Ectodermal cell (in vitro differentiated cells): ENCODE data around the gene FRAT1. TPM values are rescaled to one million over a fixed set of nuclear protein-coding genes. Genes with fewer than 3 reads are reported as not detected.
"Not testable (repeated sequence)": the region's sequence is repeated elsewhere in the genome, so short reads cannot be mapped to it uniquely, and the experiment has no call there.

Source experiments
- H3K27ac ChIP-seq: 2 replicates; pipeline ENCODE4 v1.7.0; 2013; ENCODE audit warnings: mild to moderate bottlenecking, low read depth, low read length; ENCODE audit not compliant: insufficient read depth, poor library complexity, severe bottlenecking
- H3K27me3 ChIP-seq: 2 replicates; pipeline ENCODE4 v1.7.0; 2013; ENCODE audit warnings: mild to moderate bottlenecking, low read length; ENCODE audit not compliant: insufficient read depth, control insufficient read depth, poor library complexity, severe bottlenecking
- H3K36me3 ChIP-seq: one replicate; pipeline ENCODE4 v1.7.0; 2013; ENCODE audit warnings: low read length; ENCODE audit not compliant: control insufficient read depth, insufficient read depth
- H3K4me1 ChIP-seq: one replicate; pipeline ENCODE4 v1.7.0; 2013; ENCODE audit warnings: low read length; ENCODE audit not compliant: control insufficient read depth, insufficient read depth
- H3K4me3 ChIP-seq: 2 replicates; pipeline ENCODE4 v1.7.0; 2013; ENCODE audit warnings: low read depth, low read length, control low read depth; ENCODE audit not compliant: insufficient read depth
- H3K9me3 ChIP-seq: 2 replicates; pipeline ENCODE4 v1.7.0; 2013; ENCODE audit warnings: mild to moderate bottlenecking, low read length, moderate library complexity; ENCODE audit not compliant: control insufficient read depth
- WGBS, 2 experiments: methylation state at CpG; one replicate each; pipeline ENCODE4 v1.1.7; 2013; ENCODE audit warnings: missing lambda C conversion rate in 2 of 2; 5-methylcytosine and 5-hydroxymethylcytosine counted together
- polyA plus RNA-seq, 4 experiments: library from polyadenylated mRNA; stranded (reverse); fragments of 50-300 nt; gene quantifications; one replicate each; pipeline ENCODE4 v1.2.3, GENCODE V29; 2013

The FRAT1 gene
- 3.9 TPM for polyA plus RNA-seq (2013, experiment 1 of 4)
- 4.7 TPM for polyA plus RNA-seq (2013, experiment 2 of 4)
- 3.5 TPM for polyA plus RNA-seq (2013, experiment 3 of 4)
- polyA plus RNA-seq (2013, experiment 4 of 4): 4.1 TPM

DNA sequence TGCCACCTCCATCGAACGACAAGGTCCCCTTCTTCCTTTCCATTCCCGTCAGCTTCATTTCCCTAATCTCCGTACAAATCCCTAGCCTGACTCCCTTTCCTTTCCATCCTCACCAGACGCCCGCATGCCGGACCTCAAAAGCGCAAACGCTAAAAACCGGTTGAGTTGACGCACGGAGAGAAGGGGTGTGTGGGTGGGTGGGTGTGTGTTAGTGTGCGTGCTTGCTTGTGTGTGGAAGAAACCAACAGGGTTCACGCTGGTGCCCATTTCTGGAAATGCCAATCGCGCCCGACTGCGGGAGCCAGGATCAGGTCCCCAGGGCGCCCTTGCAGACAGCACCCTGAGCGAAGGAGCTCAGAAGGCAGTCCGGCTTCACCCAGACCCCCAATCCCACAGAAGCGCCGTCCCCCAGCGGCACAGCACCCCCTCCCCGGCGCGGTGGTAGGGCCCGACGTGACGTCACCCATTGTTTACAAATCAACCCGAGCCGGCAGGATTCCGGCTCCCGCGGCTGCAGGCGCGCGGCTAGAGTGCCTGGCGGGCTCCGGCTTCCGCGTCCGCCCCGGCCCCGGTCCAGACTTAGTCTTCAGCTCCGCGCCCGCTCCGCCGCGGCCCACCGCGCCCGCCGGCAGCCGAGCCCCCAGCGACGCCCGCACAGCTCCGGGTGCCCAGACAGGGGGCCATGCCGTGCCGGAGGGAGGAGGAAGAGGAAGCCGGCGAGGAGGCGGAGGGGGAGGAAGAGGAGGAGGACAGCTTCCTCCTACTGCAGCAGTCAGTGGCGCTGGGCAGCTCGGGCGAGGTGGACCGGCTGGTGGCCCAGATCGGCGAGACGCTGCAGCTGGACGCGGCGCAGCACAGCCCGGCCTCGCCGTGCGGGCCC is at the start of gene FRAT1:
TSS of gene FRAT1 (plus strand) at position 500 of the 880 bp plus-strand sequence. CDS start at position 683, 183 bp downstream.
- Histone ChIP-seq H3K9me3 (no peaks in the 10 kb centered on the region), H3K27me3 (peaks cover 44% of the 10 kb centered on the region), H3K4me1 (peaks cover 12% of the 10 kb centered on the region), H3K27ac (peak within 1 kb of the TSS; percentile 99), H3K4me3 (peak within 1 kb of the TSS; percentile 75), H3K36me3 (no peaks in the 10 kb centered on the region)
- WGBS, 2 experiments: 0% methylated on average over 79 of the region's 79 CpGs

DNA sequence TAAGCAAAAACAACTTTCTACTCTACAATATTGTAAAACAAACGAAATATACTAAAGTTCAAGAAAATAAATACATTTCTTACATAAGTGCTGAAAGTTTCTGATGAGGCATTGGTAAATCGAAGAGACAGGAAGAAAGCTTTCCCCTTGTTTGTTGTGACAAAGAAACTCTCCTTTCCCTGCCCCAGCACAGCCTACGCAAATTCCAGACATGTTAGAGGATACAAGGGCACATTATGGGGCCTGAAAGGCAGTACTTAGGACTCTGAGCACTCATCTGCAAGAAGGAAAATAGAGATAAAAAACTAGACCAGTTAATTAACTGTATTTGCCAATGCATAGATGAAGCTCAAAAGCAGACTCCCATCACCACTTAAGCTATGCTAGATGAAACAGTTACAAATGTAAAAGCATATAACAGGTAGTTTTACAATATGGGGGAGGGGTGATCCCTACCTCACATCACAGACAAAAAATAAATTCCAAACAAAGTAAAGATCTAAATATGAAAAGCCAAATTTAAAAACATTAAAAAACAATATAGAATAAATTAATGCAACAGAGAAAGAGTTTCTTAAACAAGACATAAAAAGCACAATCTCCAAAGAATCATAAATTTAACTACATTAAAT is 48.4 kb upstream of the FRAT1 start:
- Histone ChIP-seq H3K36me3 (no peaks in the 10 kb centered on the region), H3K27me3 (no peaks in the 10 kb centered on the region), H3K4me1 (no peaks in the 10 kb centered on the region), H3K4me3 (no peak overlapping the region), H3K27ac (no peak overlapping the region), H3K9me3 (no peaks in the 10 kb centered on the region)
- WGBS, 2 experiments: 79 to 89% methylated on average over 2 to 3 of the region's 3 CpGs

DNA sequence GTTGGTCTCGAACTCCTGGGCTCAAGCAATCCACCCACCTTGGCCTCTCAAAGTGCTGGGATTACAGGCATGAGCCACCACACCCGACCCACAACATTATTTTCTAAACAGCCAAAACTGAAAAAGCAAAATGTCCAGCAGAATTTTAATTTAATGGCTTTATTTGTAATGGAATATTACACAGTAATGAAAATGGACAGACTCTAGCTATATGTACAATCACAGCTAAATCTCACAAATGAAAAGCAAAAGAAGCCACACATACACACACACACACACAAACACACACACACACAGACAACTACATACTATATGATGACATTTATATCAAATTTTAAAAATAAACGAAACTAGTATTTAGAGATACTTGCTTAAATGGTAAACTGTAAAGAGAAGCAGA is 45.4 kb upstream of the FRAT1 start:
- no peaks in the 10 kb centered on the region for H3K27me3 ChIP-seq
- no peaks in the 10 kb centered on the region for H3K36me3 ChIP-seq
- no peaks in the 10 kb centered on the region for H3K4me1 ChIP-seq
- WGBS, 2 experiments: 88 to 94% methylated on average over 2 to 3 of the region's 3 CpGs
- H3K9me3 ChIP-seq: no peaks in the 10 kb centered on the region
- H3K4me3 ChIP-seq: no peak overlapping the region
- H3K27ac ChIP-seq: no peak overlapping the region

DNA sequence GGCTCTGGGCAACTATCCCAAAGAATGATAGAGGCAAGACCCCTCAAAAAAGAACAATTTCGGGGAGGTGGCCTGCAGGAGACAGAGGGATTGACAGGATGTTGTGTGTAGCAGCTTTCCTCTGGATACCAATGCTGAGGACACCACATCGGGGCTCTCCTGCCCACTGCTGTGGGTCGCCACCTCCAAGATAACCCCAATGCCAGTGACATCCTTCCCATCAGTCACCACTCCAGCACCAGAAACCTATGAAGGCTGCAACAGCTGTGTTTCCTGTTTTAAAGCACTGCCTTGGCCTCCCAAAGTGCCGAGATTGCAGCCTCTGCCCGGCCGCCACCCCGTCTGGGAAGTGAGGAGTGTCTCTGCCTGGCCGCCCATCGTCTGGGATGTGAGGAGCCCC is 44.2 kb upstream of the FRAT1 start:
- H3K9me3 ChIP-seq: no peaks in the 10 kb centered on the region
- H3K27me3 ChIP-seq: no peaks in the 10 kb centered on the region
- WGBS, 2 experiments: 86 to 92% methylated on average over 3 of the region's 9 CpGs
- no peak overlapping the region for H3K4me3 ChIP-seq
- H3K4me1 ChIP-seq: no peaks in the 10 kb centered on the region
- H3K27ac ChIP-seq: no peak overlapping the region
- H3K36me3 ChIP-seq: no peaks in the 10 kb centered on the region

DNA sequence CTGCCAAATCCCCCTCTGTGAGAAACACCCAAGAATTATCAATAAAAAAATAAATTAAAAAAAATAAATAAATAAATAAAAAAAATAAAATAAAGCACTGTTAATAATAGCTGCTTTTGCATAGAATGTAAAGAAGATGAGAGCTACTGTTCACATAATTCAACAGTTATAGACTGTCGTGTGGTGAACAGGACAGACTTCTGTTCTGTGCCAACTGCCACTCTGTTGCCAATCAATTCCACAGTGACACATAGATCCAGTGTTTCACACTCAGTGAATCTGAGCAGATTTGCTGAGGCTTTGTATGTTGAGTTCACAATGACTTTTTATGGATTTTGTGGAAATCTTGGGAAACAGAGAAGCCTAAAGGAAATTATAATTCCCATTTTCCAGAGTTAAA is 41.5 kb upstream of the FRAT1 start:
- no peaks in the 10 kb centered on the region for H3K27me3 ChIP-seq
- H3K4me1 ChIP-seq: no peaks in the 10 kb centered on the region
- H3K9me3 ChIP-seq: no peaks in the 10 kb centered on the region
- H3K36me3 ChIP-seq: no peaks in the 10 kb centered on the region
- no peak overlapping the region for H3K27ac ChIP-seq
- no peak overlapping the region for H3K4me3 ChIP-seq
- 94 to 97% methylated on average over 1 of the region's 1 CpG for WGBS, 2 experiments

DNA sequence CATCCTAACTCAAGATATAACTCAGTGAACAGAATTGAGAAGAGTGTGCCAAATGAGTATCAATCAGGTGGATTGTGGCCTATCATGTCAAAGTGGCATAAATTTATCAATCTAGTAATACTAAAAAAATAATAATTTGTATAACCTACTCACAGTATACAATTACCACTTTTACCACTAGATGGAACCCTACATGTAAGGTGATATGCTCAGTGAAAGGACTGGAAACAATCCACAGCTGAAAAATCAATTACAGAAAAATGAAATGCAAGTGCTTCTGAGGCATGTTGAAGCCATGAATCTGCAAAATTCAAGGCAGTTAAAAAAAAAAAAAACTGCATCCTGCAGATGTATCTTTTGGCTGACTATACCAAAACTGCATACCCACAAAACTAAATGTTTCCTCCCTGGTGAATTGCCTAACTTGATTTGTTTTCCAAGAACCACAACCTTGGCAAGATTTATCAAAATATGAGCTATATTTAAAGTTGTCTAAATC is 40.5 kb upstream of the FRAT1 start:
- no peaks in the 10 kb centered on the region for H3K4me1 ChIP-seq
- H3K9me3 ChIP-seq: no peaks in the 10 kb centered on the region
- no peaks in the 10 kb centered on the region for H3K36me3 ChIP-seq
- H3K4me3 ChIP-seq: no peak overlapping the region
- no peak overlapping the region for H3K27ac ChIP-seq
- no peaks in the 10 kb centered on the region for H3K27me3 ChIP-seq

GRCh38 chr10:97279121-97279815 is 39.8 kb upstream of the FRAT1 start:
- no peaks in the 10 kb centered on the region for H3K9me3 ChIP-seq
- H3K27ac ChIP-seq: no peak overlapping the region
- no peaks in the 10 kb centered on the region for H3K4me1 ChIP-seq
- H3K27me3 ChIP-seq: no peaks in the 10 kb centered on the region
- no peak overlapping the region for H3K4me3 ChIP-seq
- H3K36me3 ChIP-seq: no peaks in the 10 kb centered on the region
- 88 to 94% methylated on average over 6 to 9 of the region's 9 CpGs for WGBS, 2 experiments

DNA sequence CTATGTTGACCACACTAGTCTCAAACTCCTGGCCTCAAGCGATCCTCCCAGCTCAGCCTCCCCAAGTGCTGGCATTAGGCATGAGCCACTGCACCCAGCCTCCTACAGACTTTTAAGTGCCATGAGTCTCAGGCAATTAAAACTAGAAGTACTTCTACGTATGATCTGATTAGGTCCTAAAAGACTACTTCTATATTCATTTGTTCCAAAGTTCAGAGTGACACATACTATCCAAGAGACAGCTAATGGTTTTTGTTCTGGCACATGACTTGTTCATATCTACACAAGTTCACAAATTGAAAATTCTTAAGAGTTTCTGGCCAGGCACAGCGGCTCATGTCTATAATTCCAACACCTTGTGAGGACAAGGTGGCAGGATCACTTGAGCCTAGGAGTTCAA is 38.3 kb upstream of the FRAT1 start:
- Histone ChIP-seq H3K27me3 (no peaks in the 10 kb centered on the region), H3K4me3 (no peak overlapping the region), H3K27ac (no peak overlapping the region), H3K4me1 (no peaks in the 10 kb centered on the region), H3K9me3 (no peaks in the 10 kb centered on the region), H3K36me3 (no peaks in the 10 kb centered on the region)
- WGBS, 2 experiments: 94 to 95% methylated on average over 3 of the region's 3 CpGs

DNA sequence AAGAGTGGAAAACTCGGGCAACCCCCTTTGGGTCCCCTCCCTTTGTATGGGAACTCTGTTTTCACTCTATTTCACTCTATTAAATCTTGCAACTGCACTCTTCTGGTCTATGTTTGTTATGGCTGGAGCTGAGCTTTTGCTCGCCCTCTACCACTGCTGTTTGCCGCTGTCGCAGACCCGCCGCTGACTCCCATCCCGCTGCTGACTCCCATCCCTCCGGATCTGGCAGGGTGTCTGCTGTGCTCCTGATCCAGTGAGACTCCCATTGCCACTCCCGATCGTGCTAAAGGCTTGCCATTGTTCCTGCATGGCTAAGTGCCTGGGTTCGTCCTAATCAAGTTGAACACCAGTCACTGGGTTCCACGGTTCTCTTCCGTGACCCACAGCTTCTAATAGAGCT is 29.0 kb upstream of the FRAT1 start:
- H3K27me3 ChIP-seq, H3K9me3 ChIP-seq, H3K27ac ChIP-seq, H3K36me3 ChIP-seq, H3K4me3 ChIP-seq, H3K4me1 ChIP-seq: not testable (repeated sequence)
- WGBS, 2 experiments: 94% methylated on average over 13 of the region's 13 CpGs
